Measurements from ENCODE around the gene ACTR5.
"Not testable (repeated sequence)": the region's sequence is repeated elsewhere in the genome, so short reads cannot be mapped to it uniquely, and the experiment has no call there.

The ACTR5 gene

GRCh38 chr20:38769376-38770295, 21.4 kb downstream of the ACTR5 start:
- DNase-seq, result no peak

GRCh38 chr20:38770546-38770945, 22.3 kb downstream of the ACTR5 start:
- no peak for DNase-seq

DNA sequence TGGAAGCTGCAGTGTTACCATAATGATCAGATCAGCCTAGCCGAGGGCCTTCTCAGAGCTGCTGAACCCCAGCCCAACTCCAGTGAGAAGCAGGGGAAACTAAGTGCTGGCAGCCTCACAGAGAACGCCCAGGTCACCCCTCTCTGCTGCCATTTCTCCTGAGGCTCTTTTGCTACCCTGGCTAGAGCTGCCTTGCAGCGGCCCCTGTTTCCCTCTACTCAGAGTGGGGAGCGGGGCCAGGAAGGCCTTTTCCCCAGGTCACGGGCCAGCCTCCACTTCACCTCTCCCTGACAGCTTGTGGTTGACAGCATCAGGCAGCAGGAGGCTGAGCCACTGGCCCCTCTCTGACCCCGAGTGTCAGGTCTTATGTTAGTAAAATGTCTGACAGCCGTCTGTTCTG, 22.7 kb downstream of the ACTR5 start:
- DNase-seq, result no peak

- no peak for DNase-seq
These were observed 23.4 kb downstream of the ACTR5 start for GRCh38 chr20:38771621-38772020.

DNA sequence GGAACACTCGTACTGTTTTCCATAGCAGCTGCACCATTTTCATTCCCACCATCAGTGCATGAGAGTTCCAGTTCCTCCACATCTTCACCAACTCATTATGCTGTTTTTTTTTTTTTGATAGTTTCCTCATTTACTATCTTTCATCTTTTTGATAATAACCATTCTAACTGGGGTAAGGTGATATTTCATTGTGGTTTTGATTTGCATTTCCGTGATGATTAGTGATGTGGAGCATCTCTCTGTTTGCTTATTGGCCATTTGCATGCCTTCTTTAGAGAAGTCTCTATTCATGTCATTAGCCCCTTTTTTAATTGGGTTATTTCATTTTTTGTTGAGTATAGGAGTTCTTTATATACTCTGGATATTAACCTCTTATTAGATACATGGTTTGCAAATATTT, 25.9 kb downstream of the ACTR5 start:
- DNase-seq, result peak; percentile 23

- no peak for DNase-seq
These were observed 28.1 kb downstream of the ACTR5 start for GRCh38 chr20:38776363-38776762.

DNA sequence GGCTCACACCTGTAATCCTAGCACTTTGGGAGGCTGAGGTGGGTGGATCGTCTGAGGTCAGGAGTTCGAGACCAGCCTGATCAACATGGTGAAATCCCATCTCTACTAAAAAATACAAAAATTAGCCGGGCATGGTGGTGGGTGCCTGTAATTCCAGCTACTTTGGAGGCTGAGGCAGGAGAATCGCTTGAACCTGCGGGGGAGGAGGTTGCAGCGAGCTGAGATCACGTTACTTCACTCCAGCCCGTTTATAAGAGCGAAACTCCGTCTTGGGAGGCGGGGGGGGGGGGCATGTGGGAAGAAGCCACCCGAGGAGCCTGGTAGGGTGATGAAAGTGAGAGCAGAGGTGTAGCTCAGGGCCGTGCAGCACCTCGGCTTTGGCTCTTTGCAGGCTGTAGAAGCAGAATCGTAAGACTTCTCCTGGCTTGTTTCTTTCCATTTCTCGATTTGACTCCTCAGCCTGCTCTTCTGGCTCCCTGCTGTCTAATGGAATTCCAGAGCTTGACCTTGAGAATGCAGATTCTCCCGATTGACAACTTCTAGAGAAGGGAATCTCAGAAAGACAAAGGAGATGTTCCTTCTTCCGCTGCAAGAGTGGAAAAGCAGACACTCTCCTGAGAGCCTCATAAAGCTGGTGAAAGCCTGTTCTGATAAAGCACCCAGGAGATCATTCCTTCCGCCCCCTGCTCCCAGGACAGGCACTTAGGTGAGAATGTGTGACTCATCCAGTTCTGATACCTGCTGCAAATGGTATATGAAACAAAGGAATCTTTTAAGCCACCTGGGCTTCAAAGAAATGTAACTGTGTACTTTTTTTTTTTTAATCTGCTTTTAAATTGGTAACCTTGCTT, 31.2 kb downstream of the ACTR5 start:
- no peak for DNase-seq

GRCh38 chr20:38782275-38782674, 34.0 kb downstream of the ACTR5 start:
- no peak for DNase-seq

- no peak for DNase-seq
These were observed 39.6 kb downstream of the ACTR5 start for GRCh38 chr20:38787870-38788269.

GRCh38 chr20:38789503-38790199, 41.4 kb downstream of the ACTR5 start:
- no peak for DNase-seq

GRCh38 chr20:38790200-38791053, 42.2 kb downstream of the ACTR5 start:
- DNase-seq, result peak; percentile 39

GRCh38 chr20:38791291-38791690, 43.0 kb downstream of the ACTR5 start:
- no peak for DNase-seq

GRCh38 chr20:38791940-38792339, 43.7 kb downstream of the ACTR5 start:
- no peak for DNase-seq

GRCh38 chr20:38794057-38794456, 45.8 kb downstream of the ACTR5 start:
- DNase-seq, result not testable (repeated sequence)

DNA sequence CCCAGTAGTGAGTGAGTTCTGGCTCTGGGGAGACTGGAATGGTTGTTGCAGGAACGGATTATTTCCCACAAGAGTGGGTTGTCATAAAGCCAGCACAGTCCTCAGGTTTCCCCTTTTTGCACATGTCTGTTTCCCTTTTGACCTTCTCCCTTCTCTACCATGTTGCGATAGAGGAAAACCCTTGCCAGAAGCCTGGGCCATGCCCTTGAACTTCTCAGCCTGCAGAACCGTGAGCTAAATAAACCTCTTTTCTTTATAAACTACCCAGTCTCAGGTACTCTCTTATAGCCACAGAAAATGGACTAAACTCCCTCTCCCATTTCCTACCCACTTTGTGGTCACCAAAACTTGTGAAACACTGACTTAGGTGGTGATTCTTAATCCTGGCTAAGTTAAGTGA, 50.0 kb downstream of the ACTR5 start:
- no peak for DNase-seq

GRCh38 chr20:38799203-38799602, 50.9 kb downstream of the ACTR5 start:
- no peak for DNase-seq

- DNase-seq, result no peak
These were observed 52.6 kb downstream of the ACTR5 start for GRCh38 chr20:38800882-38801281.

DNA sequence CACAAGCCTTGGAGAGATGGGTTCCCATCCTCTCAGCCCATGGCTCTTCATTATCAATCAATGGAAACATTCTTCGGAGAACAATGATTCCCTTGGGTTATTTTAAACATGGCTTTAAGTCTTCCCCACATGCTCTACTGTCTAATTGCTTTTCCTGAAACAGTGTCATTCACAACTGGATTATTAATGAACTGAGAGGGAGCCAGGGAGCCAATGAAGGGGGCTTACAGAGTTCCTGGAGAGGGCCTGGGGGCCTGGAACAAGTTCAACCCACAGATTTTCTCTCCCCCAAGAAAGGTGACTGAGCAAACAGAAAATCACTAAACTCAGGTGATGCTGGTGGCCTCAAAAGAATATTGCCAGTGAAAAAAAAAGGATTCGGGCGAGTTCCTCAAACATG, 56.0 kb downstream of the ACTR5 start:
- no peak for DNase-seq

DNA sequence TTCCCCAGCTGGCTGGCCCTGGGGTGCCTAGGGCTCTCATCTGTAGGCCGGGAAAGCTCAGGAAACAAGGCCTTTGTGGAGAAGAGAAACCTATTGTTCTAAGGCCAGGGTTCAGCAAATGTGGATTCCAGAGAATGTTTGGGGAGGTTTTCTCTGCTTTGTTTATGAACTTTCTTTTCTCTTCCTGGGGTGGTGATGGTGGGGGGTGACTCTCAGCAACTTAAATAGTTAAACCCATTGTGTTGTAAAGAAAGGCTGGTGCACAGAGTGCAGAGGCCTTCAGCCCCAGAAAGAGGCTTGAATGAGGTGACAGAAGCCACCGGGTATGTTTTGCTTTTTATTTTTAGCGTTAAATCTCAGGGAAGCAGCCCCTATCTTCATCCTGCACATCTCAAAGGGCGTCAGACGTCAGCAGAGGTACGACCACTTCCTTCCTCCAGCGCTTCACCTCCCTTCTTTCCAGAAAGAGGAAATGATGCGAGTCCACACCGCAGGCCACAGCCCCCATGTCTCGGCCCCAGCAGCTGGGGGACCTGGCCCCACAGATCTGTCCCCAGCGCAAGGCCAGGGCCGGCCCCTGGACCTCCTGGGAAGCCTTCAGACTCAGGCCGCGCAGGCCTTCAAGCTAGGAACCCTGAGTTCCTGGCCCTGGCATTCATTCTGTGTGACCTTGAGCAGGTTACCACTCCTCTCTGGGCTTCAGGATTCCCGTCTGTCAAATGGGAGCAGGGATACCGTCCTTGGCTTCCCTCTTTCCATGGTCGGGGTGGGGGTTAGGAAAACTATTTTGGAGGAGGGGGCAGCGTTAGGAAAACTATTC, 56.6 kb downstream of the ACTR5 start:
- DNase-seq, result no peak

GRCh38 chr20:38805502-38805957, 57.3 kb downstream of the ACTR5 start, which contains the start of gene PPP1R16B:
PPP1R16B (plus strand) TSS chr20:38805697; CDS start chr20:38835926, 30,229 bp downstream.
- no peak for DNase-seq
